Activated CD8-positive, alpha-beta memory T cell treated with anti-CD3 and anti-CD28 coated beads for 24 hours (primary cell): ENCODE measurements around the gene PIPOX.
"Not testable (repeated sequence)": the region's sequence is repeated elsewhere in the genome, so short reads cannot be mapped to it uniquely, and the experiment has no call there.

Source experiments
- DNase-seq: peaks from one replicate; pipeline ENCODE4 v3.0.0-alpha.2; 2020

The PIPOX gene

DNA sequence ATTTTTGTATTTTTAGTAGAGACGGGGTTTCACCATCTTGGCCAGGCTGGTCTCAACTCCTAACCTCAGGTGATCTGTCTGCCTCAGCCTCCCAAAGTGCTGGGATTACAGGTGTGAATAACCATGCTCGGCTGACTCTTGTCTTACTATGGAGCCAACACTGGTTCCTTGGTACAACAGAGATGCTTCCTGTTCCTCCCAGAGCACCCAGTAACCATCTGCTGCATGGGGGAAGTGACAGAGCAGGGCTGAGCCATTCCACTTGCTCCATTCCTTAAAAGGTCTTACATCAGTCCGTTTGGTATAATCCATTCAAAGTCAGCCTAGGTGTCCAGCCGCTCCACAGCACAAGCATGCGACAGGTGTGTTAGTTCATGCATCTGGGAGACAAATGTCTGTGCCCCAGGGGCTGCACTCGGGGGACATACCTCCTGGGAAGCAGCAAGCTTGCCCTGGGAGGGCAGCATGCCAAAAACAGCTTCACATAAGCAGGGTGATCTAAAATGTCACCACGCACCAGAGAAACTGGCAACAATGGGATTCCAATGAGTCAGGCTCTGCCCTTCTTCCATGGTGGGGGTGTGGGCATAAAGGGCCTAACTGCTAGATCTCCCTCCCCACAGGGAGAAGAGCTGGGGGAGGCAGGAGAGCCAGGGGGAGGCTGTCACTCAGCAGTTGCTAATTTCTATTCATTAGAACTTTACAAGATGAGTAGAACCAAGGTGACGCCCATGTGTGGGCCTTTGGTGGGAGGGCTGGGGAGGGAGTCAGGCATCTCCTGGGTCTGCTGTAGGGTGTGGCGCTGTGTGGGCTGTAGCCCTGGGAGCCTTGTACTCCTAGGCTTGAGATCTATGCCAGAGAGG is 35.5 kb downstream of the PIPOX start:
- DNase-seq = no peak

DNA sequence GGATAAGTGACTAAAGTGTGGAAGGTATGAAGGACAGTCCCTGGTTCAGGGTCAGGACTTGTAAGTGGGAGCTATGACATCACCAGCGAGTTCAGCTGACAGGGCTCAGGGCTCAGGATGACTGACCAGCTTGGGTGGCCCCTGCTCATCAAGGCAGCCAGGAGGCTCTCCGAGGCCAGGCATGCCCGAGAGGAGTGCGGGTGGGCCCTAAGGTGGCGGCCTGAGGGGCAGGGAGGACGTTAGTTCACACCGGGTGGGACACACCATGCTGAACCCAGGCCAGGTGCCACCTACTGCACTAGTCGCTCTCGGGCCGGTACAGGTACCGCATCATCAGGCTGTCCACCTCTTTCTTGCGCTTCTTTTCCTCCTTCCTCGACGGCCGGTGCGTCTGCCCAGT is 36.5 kb downstream of the PIPOX start:
- DNase-seq = no peak

DNA sequence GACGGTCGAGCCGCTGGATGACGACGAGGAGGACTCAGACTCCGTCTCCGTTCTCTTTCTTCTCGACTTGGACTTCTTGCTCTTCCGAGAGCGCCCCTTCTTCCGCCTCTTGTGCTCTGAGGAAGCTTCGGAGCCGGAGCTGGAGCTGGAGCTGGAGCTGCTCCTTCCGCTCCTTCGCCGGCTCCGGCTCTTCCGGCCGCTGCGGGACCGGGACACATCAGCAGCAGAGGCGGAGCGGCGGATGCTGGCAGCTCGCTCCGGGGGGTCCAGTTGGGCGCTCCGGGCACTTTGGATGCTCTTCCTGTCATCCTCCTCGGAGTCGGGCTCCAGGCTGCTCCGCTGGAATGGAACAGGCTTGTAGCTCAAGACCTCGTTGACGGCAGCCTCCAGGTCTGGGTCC is 36.9 kb downstream of the PIPOX start:
- DNase-seq = no peak

DNA sequence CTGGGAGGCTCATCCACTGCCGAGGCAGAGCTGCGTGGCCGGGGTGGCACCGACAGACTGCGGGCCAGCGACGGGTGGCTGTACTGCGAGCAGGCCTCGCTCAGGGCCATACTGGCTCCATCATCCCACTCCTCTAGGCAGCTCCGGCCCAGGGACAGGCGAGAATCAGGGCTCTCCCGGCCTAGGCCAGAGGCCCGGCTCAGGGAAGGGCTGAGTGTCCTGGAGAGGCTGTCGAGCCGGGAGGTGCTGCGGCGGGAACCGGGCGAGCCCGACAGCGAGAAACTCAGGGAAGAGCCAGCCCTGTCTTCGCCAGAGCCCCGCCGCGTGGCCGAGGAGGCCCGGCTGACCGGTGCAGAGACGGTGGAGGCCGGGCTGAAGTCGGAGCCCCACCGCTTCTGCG is 37.4 kb downstream of the PIPOX start:
- no peak for DNase-seq

DNA sequence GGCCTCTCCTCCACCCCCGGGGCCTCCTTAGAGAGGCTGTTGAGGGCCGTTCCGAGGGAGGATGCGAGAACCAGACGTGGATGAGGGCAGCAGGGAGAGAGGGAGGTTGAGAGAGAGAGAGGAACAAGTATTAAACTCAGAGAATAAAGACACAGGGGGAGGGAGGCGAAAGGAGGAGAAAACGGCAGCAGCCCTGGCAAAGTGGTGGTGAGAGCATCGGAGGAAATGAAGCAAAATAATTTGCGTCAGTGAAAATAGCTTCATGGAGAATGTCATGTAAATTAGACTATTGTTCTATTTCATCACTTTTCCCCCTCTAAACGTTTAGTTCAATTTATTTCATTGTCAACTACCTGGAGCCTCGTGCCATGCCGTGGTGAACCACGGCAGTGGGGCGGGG is 38.0 kb downstream of the PIPOX start:
- DNase-seq = no peak

DNA sequence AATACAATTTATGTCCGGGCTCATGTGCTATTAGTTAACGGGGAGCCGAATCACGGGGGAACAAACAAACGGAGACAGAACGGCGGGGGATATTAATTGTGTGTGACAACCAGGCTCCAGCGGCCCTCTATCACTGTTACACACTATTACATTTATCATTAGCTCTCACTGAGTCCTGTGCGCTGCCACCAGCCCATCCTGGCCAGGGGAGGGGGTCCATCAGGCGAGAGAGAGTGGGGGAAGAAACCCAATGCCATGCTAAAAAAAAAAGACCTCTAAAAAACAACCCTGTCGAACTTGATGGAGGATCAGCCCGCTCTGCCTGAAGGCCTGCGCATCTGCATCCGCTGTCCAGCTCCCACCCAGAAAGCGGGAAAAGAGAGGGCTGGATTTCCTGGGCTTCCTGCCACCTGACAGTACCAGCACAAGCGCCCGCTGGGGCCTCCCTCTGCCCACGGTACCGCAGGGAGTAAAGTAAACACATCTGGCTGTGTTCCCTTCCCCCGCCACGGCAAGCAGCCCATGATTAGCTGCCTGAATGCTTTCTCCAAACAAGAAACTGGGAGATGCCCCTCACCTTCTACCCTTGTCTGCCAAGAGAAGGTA is 41.7 kb downstream of the PIPOX start:
- no peak for DNase-seq

DNA sequence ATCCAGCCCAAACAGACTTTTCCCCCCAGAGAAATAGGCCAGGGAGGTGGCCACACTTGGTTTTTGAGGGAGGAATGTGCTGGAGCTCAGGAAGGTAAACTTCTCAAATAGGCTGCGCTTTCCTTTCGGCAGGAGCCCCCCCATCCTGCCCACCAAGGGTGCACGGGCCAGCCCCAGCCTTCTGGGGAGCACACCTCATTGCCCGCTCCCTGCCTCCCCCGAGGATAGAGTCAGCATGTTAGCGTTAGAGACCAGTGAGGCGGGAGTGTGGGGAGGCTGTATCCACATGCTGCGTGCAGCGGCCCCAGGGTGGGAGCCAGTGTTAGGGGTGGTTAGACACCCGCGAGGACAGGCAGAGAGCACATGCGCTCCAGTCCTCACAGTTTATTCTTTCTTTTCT is 42.3 kb downstream of the PIPOX start:
- no peak for DNase-seq

DNA sequence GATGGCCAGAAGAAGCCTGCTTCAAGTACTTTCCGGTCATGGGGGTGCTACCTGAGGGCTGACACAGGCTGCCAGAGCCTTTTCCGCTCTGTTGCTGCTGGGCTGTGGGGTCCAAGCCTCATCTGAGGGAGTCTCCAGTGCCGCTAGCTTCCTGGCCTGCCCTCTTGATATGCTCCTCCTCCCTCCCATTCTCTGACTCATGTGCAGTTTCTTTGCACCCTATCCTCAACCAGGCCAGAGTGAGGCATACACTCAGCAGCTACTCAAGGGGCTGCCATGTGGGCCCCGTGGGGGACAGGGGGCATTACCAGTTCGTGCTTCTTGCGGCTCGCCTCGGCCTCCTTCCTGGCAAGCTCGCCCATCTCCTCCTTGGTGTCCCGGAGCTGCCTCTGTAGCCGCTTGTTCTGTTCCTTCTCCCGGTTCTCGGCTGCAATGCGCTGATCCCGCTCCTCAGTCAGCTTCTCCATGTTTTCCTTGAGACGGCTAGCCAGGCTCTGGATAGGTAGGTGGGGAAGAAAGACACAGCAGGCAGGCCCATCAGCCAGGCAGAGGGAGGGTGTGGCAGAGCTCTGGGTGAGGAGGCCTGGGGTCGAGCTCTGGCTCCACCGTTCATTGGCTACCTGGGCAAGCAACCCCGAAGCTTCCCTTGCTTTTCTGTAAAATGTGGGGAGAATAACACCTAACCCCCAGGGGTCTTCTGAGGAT is 43.8 kb downstream of the PIPOX start:
- no peak for DNase-seq

DNA sequence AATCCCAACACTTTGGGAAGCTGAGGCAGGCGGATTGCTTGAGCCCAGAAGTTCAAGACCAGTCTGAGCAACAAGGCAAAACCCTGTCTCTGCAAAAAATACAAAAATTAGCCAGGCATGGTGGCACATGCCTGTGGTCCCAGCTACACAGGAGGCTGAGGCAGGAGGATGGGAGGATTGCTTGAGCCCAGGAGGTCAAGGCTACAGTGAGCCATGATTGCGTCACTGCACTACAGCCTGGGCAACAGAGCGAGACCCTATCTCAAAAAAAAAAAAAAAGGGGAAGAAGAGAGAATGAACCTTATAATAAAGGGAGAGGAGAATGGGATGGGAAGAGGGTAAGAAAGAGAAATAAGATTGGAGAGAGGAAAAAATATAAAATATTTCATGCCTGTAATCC is 45.8 kb downstream of the PIPOX start:
- not testable (repeated sequence) for DNase-seq

DNA sequence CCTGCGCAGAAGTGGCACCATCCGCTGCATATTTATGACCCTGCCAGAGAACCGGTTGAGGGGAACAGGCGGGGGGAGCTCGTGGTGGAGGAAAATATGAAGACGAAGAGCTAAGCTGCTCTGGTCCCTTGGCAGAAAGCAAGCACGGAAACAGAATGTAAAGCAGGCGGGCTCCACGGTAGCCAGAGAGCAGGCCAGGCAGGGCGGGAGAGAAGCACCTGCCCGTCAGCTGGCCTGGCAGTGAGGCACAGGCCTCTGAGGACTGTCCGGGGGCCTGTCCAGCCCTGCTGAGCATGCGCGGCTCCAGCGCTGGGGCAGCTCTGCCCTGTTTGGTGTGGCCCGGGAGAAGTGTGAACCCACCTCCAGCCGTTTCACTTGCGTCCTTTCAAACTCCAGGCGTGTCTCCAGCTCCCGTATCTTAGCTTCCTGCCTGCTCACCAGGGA is 46.7 kb downstream of the PIPOX start:
- DNase-seq = no peak

DNA sequence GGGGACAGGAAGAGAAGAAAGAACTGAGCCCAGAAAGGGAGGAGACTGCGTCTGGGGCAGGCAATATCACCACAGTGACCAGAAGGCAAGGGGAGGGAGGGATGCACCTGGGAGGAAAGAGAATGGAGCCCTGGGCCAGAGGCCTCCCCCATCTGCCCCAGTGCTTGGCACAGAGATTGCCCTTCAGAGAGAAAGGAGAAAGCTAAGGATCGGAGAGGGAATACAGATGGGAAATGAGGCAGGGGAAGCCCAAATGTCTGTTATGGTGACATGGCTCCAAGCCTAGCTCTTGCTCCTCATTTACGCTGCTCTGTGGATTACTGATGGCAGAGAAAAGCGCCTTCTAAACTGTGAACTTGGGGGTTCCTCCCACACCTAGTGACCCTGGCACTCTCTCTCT is 47.2 kb downstream of the PIPOX start:
- DNase-seq = no peak

DNA sequence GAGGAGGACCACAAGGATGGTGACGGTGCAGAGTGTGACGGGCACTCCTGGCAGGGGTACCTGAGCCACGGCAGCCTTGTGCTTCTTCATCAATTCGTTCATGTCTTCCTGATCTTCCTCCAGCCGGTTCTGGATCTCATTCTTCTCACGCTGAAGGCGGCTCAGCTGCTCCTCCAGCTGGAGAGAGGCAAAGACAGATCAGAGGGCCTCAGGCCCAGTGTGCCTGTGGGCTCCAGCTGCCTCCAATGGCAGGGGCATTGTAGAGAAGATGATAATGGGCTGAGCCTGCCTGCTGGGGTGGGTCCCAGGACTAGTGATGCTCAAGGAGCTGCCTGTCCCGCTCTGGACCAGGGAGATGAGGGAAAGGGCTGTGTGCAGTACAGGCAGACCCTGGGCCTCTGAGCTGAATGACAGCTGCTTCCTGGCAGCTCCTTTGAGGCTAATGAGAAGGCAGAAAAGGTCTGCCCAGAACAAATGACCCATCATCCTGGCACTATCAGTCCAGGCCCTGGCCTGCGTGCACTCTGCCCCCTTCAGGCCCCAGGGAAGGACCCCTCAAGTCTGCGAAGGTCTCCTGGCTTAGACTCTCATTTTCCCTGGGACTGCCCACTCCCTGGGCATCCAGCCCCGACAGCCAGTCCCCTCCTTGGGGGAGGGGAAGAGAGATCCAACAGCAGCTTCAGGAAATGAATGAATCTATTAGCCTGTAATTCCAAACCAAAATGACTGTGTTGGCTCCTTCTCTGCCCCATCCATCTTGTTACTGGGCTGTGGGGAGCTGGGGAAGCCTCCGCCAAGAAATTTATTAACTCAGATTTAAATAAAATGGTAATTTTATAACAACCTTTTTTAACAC is 48.0 kb downstream of the PIPOX start:
- no peak for DNase-seq

DNA sequence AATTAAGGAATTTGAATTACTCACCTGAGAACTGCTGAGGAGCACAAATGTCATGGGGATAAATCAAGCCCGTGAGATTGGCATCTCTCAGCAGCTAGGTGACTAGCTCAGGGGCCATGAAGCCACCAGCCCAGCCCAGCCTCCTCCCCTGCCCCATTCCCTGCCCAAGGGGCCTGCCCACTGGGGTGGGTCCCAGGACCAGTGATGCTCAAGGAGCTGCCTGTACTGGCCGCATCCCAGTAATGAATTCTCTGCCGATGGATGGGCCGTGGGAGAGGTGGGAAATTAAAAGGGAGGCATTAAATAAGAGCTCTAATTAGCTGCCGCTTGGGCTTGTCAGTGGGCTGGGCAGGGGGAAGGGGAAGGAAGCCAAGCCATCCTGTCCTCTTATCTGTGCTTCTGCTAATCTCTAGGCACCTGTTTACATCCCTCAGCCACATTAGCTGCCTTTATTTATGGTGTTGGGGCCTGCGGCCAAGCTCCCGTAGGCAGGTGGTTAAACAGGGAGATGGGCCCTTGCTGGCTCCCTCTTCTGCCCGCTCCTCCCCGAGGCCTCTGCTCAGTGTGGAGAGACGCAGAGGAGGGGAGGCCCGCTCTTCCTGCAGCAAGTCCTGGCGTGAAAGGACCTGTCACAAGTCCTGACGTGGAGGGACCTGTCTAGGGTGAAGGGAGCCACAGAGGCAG is 48.8 kb downstream of the PIPOX start:
- DNase-seq = no peak

DNA sequence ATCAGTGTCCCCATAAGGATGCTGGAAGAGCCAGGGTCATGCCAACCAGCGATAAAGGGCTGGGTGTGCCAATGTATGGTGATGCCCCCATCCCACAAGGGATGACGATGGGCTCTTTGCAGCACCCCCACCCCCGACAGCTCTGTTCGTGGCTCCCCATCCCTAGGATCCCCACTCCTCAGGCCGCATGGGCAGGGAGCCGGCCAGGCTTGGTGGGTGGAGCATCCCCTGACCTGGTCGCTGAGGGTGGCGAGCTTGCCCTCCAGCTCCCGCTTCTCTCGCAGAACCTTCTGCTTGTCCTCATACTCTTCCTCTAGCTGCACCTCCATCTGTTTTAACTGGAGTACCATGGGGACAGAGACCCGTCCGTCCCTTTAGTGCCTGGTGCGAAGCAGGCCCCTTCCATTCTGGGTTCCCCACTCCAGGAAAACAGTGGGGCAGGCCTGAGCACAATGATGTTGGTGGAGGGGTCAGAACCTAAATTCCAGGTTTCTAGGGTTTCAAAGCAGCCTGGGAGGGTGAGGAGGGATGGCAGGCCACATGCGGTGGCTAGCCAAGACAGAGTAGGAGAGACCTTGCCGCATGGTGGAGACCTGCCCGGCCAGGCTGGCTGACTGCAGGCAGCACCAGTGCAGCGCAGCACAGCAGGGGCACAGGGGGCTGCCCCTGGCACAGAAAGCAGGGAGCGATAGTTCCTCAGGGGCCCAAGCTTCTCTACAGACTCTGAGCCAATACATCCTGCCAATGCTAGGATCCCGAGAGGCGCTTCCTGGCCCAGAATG is 50.3 kb downstream of the PIPOX start:
- DNase-seq = no peak

DNA sequence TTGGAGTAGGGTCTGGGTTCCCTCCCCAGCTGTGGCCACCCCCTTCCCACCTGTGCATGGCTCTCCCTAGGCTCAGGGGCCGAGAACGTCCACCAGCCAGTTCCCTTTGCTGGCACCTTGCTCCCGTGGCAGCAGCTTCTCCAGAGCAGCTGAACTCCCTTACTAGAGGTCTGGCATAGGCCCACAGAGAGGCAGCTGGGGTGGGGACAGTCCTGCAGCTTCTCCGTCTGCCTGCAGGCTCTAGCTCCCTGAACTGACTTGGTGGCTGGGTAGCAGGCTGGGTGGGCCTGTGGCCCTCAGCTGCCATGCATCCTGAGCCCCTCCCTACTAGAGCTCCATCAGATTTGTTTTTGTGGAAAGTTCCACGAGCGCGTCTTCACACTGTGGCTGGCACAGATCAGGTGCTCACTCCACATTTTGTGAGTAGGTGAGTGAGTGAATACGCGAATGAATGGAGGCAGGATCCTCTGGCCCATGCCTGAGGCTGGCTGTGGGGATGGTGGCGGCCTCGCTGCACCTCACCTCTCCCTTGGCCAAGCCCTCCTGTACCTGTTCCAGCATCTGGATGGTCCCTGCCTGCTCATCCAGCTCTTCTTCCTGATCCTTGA is 51.3 kb downstream of the PIPOX start:
- DNase-seq = no peak

DNA sequence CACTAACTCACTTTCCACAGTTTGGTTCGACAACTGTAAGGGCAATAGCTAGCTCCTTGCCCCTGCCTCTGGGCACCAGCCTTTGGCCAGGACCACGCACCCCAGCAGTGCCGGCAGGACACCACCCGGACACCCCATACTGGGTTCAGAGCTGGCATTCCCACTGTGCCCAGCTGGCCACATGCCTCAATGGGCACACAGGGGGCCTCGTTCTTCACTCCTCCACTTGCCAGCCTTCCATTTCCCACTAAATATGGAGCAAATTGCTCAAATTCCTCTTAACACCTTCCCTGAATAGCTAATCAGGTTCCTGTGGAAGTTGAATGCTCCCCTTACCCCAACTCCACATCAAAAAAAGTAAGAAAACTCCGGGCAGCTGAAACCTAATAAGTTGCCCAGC is 52.5 kb downstream of the PIPOX start:
- no peak for DNase-seq

DNA sequence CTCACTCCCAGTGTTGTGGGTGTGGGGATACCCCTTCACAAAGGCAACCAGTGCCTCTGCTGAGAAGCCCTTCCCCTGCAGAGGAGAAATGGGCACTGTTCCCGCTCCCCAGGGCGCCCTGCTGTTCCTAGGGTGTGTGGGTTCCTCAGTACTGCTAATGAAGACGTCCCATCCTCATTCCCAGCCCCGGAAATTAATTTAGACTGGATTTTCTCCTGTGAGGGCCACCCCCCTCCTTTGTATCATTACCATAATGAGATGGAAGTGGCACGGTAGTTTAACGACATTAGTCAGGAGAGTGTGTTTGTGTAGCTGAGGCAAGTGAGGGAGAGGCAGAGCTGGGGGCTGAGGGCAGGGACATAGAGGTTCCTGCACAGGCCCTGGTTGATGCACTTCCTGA is 53.2 kb downstream of the PIPOX start:
- DNase-seq = no peak

DNA sequence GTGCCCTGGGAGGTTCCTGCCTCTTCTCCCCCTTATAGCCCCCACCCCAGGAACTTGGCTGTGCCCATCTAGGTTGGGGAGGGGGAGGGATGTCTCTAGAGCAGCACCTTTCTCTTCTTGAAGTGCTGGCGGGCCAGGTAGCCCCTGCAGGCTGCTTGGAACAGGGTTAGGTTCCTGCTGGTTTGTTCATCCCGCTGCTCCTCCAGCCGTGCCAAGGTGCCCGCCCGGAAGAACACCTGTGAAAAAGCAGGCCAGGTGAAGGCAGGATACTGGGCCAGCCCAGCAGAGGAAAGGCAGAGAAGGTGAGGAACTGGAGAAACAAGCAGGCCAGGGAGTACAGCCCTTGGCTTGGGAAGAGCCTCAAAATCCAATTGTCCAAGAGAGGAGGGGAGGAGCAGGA is 56.6 kb downstream of the PIPOX start:
- DNase-seq = no peak

DNA sequence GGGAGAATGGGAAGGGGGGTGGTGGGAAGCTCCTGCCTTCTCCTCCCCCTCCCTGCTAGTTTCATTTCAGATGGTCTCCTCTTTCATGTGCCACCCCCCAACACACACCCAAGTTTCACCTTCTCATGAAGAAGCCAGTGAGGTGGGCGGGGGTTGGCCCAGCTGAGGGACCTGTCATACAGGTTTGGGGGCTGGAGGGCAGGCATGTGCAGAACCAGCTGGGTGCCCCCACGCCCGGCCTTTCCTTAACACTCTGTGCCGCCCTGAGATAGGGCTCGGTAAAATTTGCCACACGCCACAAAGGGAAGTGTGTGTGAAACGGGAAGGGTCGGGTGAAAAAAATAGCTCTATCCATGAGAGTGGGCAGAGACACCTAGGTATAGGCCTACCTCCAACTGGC is 57.4 kb downstream of the PIPOX start:
- no peak for DNase-seq

DNA sequence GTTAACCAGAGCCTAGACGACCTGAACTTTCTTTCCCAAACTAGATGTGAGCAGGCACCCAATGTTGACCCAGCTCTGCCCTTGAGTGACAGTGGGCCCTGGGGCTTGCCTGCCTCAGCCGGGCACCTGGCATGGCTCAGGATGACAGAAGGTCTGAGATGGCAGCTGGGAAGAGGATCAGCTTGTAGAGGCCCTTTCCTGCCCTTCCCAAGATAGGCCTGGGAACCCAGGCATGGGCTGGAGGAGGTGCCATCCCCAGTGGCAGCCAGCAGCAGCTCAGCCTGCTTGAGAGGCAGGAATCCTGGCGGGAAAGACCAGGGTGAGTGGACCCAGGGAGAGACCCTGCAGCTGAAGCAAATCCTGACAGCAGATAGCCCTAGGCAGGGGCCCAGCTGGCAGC is 59.1 kb downstream of the PIPOX start:
- DNase-seq = no peak

DNA sequence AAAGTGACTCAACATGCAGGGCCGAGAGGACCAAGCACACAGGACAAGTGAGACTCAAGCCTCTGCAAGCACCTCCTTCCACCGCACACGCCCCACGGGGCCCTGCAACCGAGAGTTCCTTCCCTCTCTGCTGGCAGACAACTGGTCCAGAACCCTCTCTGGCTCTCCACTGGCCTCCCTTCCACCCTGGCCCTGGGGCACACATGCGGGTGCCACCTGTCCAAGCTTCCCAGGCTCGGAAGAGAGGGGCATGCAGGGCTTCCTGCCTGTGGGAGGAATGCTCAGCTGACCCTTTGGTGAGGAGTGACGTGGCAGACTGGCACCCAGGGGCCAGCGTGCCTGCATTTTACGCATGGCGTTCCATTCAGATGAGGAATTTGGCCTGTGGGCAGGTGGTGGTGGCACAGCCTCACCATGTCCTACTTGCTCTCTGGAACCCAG is 59.8 kb downstream of the PIPOX start:
- no peak for DNase-seq
